HPDE6-E6E7 (cell line): ENCODE data around the gene VPS37C.
"Not testable (repeated sequence)": the region's sequence is repeated elsewhere in the genome, so short reads cannot be mapped to it uniquely, and the experiment has no call there.

Source experiments
- DNase-seq: peaks from one replicate; pipeline ENCODE4 v3.0.0; 2011; ENCODE audit warnings: missing footprints; ENCODE audit errors: extremely low spot score

Gene VPS37C

DNA sequence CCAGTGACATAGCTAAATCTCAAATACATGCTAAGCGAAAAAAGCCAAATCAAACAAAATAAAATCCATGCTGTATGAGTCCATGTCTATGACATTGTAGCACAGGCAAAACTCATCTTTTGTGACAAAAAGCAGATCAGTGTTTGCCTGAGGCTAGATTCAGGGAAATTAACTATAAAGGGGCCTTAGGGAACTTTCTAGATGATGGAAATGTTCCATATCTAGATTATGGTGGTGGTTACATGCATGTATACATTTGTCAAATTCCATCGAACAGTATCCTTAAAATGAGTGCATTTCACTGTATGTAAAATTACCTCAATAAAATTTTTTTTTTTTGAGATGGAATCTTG is 44.1 kb downstream of the VPS37C start:
- DNase-seq = no peak

GRCh38 chr11:61116426-61117167 is 44.6 kb downstream of the VPS37C start:
- no peak for DNase-seq

DNA sequence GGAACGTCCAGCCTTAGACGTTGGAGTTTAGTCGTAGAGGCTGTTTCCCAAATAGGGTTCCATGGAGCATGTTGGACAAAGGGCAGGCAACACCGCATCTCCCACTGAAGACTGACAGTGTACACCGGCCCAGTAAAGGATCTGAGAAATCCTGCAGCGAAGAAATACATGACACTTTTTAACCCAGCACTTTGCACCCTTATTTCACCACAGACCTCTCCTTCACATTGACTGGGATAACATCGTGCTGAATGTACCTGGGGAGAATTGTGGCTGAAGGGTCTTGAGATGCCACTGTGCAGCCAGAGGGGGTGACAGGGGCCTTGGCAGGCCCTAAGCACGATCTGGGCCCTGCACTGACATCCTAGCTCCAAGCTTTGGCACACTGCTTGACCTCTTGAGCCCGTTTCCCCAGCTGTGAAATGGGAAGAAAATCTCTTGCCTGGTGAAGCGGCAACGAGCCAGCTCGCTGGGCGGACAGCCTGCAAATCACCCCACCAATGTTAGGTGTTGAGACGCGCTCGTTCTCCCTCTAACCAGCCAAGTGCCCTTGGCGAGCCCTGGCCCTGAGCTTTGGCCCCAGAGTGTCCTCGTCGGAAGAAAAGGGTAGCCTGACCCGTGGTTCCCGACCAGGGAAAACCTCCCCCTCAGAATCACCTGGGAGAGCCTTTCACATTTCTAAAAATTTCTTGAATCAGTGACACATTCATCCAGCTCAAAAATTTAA is 45.6 kb downstream of the VPS37C start:
- no peak for DNase-seq

- DNase-seq = no peak
Observed at GRCh38 chr11:61114913-61115312, 46.3 kb downstream of the VPS37C start.

- no peak for DNase-seq
Observed at GRCh38 chr11:61113201-61113600, 48.0 kb downstream of the VPS37C start.

DNA sequence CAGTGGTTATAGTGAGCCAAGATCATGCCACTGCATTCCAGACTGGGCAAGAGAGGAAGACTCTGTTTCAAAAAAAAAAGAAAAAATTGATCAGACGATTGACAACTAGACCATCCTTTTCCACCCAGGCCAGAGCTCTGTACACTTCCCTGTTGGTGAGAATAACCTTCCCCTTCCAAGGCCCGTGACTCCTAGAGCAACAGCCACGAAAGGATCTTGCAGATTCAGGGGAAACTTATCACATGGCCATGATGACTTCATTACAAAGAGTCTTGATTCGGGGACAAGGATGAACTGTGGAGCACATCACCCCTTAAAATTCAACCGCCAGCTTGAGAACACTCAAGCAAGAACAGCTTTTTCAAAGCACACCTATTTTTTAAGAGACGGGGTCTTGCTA is 48.7 kb downstream of the VPS37C start:
- DNase-seq = no peak

DNA sequence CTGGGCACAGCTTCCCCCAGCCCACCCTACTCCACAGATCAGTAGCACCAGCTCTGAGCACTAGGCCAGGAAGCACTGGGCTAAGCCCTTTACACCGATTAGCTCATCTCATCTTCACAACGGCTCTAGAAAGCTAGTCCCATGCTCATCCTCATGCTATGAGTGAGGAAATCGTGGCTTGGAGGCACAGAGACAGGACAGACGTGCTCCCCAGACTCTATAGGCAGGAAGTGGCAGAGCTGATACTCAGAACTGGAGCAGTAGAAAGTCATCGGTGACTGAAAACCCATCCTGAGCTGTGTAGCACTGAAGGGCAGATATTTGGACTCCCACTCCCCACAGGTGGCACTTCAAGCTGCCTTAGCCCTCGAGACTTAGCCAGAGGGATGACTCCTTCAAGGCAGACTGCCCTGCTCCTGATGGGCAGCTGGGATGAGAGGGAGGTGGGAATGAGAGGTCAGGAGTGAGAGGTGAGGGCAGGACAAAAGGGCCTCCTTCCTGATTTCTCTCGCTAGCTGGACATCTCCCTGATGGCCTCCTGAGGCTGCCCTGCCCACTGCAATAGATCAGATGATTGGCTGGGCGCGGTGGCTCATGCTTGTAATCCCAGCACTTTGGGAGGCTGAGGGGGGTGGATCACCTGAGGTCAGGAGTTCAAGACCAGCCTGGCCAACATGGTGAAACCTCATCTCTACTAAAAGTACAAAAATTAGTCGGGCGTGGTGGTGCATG is 49.3 kb downstream of the VPS37C start:
- no peak for DNase-seq

DNA sequence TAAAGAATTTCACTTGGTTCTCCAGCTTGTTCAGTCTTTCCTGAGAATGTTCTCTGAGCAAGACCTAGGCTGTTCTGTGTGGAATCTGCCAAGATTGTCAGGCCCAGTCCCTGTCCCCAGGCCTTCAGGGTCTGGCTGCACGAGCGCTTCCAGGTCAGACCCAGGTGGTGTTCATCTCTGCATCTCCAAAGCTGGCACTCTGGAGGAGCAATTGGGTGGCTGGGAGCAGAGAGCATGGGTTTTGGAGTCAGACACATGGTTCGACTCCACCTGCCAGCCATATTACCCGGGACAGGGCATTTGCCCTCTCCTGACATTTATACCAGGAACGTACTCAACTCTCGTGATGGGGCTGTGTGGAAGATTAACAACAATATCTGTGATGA is 50.2 kb downstream of the VPS37C start:
- DNase-seq = no peak

DNA sequence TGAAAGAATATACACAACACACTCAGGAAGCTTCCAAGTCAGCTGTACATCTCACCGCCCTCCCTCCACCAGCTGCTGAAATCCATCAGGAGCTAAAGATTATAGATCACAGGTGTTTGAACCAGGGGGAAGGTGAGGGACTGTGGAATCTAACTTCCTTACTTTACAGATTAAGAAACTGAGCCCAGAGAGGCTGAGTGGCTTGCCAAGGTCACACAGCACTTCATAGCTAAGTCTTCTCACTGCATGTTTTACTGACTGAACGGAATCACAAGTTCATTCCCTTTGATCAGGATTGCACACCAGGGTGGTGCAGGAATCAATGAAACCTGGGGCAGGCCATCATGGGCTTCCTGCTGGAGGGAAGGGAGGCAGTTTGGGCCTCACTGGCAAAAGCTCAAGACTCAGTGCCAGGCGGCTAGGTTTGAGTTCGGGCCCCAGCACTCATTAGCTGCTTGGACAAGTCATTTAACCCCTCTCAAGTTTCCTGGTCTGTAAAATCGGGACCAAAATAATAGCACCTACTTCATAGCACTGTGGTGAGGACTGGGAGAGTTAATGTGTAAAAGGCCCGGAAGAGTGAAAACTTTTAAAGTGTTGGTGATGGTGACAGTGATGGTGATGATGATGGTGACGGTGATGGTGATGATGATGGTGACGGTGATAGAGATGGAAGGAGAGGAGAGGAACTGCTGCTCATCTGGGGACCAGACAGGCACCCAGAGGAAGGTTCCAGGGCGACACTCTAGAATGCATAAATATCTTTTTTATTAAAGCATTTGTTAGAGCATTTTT is 50.8 kb downstream of the VPS37C start:
- no peak for DNase-seq

DNA sequence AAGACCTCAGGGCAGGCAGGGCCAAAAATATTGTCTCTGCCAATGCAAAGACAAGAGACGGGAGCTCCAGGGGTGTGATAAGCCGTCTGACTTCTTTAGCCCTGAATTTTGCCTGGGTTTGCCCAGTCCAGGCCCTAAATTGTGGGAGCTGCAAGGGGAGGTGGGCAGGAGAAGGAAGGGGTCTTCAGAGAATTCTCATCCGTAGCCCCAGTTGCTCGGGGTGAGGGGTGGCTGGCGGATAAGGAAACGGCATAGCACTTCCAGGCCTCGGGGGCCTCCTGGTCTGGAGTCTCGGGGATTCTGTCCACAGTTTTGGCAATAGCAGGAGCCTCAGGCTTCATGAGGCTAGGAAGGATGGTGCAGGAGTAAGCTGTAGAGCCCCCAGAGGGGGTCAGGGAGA is 51.6 kb downstream of the VPS37C start:
- no peak for DNase-seq

- no peak for DNase-seq
Observed at GRCh38 chr11:61108847-61109585, 52.2 kb downstream of the VPS37C start.

DNA sequence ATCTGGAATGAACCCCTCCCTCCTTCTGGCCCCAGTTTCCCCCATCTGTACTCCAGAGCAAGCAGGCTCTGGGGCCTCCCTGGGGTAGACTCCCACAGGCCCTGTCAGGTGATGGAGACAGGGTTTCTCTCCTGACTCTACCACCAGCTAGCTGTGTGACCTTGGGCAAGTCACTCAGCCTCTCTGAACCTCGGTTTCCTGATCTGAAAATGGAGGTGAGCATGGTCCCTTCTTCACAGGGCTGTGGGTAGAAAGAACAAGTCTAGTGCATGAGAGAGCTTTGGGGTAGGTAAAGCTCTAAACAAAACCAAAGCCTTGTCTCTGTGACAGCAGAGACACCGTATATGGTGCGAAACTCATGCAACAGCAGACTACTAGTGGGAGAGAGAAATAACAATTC is 53.3 kb downstream of the VPS37C start:
- no peak for DNase-seq

GRCh38 chr11:61106894-61107470 is 54.2 kb downstream of the VPS37C start:
- no peak for DNase-seq

DNA sequence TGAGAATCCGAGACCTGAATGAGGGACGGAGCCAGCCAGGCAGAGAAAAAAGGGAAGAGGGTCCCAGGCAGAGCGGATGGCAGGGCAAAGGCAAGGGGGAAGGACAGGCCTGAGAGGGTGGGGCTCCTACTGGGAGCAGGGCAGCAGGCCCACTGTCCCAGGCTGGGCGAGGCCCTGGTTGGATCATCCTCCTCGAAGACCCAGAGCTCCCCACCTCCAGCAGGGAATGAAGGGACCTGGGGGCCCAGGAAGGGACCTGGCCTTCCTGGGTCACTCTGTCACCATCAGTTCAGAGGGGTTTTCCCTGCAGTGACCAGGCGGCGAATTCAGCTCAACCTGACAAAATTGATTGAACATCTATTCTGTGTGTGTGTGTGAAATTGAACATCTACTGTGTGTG is 54.9 kb downstream of the VPS37C start:
- no peak for DNase-seq

DNA sequence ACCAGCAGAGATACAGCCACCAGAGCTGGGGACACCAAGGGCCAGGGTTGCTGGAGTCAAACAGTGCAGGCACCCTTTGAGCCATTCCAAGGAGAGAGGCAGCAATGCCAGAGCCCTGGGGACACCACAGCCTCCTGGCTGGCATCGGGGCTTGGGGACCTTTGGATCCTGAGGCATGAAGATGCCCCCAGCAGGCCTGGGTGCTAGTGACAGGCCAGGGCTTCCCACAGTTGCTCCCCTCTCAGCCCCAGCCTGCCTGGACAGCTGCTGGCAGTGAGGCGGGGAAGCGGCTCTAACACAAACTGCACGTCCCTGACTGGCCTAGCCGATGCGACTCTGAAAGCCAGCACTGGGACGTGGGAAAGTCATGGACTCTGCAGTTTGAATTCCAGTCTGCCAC is 56.3 kb downstream of the VPS37C start:
- DNase-seq = no peak

DNA sequence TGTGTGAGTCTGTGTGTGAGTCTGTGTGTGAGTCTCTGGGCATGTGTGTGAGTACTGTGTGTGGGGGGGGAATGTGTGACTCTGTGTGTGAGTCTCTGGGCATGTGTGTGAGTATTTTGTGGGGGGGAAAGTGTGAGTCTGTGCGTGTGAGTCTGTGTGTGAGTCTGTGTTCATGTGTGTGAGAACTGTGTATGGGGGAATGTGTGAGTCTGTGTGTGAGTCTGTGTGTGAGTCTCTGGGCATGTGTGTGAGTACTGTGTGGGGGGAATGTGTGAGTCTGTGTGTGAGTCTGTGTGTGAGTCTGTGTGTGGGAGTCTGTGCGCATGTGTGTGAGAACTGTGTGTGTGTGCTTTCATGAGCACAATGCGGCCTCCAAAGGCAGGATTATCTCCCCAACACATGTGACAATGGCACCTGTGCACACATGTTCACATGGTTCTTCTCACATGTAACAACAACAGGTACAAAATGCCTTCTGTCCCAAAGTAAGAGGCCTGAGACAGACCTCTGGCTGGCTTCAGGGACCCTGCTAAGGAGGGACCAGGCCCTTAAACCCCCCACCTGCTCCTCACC is 57.3 kb downstream of the VPS37C start:
- no peak for DNase-seq

DNA sequence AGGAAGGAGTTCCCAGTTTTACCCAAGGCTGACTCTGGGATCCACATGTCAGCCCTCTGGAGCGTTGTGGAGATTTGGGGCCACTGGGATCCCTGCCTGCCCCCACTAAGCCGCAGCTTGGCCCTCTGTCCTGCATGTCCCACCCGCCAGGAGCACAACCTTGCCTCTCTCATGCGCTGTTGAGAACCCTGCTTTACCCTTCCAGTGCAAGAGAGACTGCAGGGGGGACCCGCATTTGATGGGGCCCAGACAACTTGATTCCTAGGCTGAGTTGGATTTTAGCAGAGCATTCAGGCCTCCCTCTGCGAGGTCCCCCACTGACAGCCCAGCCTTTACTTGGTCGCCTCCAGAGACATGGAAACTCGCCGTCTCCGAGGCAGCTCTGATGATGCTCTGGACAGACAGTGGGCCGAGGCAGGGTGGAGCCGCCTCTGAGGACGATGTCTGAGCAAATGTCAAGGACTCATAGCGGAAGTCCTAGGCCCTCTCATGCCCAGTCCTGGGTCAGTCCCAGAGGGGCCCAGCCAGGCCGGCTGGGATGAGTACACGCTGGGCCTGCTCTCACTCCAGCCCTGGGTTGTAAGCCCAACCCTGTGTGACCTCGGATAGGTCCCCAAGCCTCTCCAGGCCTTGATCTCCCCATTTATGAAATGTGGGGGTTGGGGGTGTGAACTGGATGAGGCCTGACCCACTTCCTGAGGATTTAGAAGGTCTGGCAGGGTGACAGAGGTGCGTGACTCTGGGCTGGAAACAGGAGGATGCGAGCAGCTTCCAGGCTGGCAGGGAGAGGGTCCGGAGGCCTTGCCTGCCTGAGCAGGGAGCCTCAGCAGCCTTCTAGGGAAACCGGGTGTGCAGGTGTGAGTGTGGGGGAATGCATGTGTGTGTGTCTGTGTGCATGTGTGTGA is 58.3 kb downstream of the VPS37C start:
- no peak for DNase-seq

DNA sequence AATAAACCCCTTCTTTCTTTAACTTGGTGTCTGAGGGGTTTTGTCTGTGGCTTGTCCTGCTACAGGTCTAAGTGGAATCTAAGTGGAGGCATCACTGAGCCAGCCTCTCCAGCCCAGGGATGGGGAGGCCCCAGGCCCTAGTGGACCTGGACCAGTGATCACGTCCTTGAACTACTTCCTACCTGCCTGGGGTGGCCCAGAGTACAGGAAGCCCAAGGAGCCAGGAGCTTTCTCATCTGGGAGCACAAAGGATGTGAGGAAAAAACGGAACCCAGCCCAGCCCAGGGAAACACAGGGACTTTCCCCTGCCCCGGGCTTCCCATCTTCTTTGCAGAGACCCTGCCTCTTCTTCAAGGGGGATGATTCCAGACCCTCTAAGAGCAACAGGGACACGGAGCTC is 62.4 kb downstream of the VPS37C start:
- DNase-seq = no peak

GRCh38 chr11:61098261-61098660 is 63.0 kb downstream of the VPS37C start:
- not testable (repeated sequence) for DNase-seq

GRCh38 chr11:61095021-61095420 is 66.2 kb downstream of the VPS37C start:
- no peak for DNase-seq
